Stimulated activated CD8-positive, alpha-beta memory T cell treated with anti-CD3 and anti-CD28 coated beads, Interleukin-4, amount 100 ng/mL, for 4 hours (primary cell): Measurements from ENCODE around the gene JADE2.
A peak's percentile ranks its signal among the peaks of the same experiment; 100 is the strongest.
"Not testable (repeated sequence)": the region's sequence is repeated elsewhere in the genome, so short reads cannot be mapped to it uniquely, and the experiment has no call there.

ENCODE experiments used
- DNase-seq, 2 donors: peaks; one replicate each; pipeline ENCODE4 v3.0.0-alpha.2; 2020; ENCODE audit warnings: low read depth in 2 of 2, low spot score in 1 of 2

Gene JADE2

GRCh38 chr5:134583766-134584165, 58.3 kb downstream of the JADE2 start:
- no peak for DNase-seq

GRCh38 chr5:134584662-134585061, 59.2 kb downstream of the JADE2 start:
- DNase-seq: no peak

GRCh38 chr5:134585966-134586365, 60.5 kb downstream of the JADE2 start:
- no peak for DNase-seq

GRCh38 chr5:134586866-134587524, 61.5 kb downstream of the JADE2 start:
- DNase-seq: peak; percentile 61 to 69

GRCh38 chr5:134590992-134591659, 65.7 kb downstream of the JADE2 start:
- no peak for DNase-seq

- DNase-seq: no peak
Observed at GRCh38 chr5:134592141-134592746, 66.8 kb downstream of the JADE2 start.

- DNase-seq: no peak
Observed at GRCh38 chr5:134594336-134594735, 68.9 kb downstream of the JADE2 start.

GRCh38 chr5:134594797-134595457, 69.5 kb downstream of the JADE2 start:
- DNase-seq: no peak

GRCh38 chr5:134595458-134595838, 70.0 kb downstream of the JADE2 start:
- DNase-seq: no peak

- DNase-seq: not testable (repeated sequence)
Observed at GRCh38 chr5:134599820-134600219, 74.3 kb downstream of the JADE2 start.

- no peak for DNase-seq
Observed at GRCh38 chr5:134600600-134600999, 75.1 kb downstream of the JADE2 start.

- no peak for DNase-seq
Observed at GRCh38 chr5:134603059-134603458, 77.6 kb downstream of the JADE2 start.

GRCh38 chr5:134604908-134605307, 79.4 kb downstream of the JADE2 start:
- DNase-seq: no peak

- no peak for DNase-seq
Observed at GRCh38 chr5:134606726-134607125, 81.3 kb downstream of the JADE2 start.

- no peak for DNase-seq
Observed at GRCh38 chr5:134608555-134608954, 83.1 kb downstream of the JADE2 start.

GRCh38 chr5:134609232-134609851, 83.9 kb downstream of the JADE2 start:
- DNase-seq: no peak

- no peak for DNase-seq
Observed at GRCh38 chr5:134610725-134611124, 85.3 kb downstream of the JADE2 start.

GRCh38 chr5:134611515-134611914, 86.0 kb downstream of the JADE2 start:
- no peak for DNase-seq

GRCh38 chr5:134614450-134615085, 89.1 kb downstream of the JADE2 start:
- DNase-seq: no peak

GRCh38 chr5:134620634-134621033, 95.2 kb downstream of the JADE2 start:
- no peak for DNase-seq

- no peak for DNase-seq
Observed at GRCh38 chr5:134625559-134625958, 100.1 kb downstream of the JADE2 start.
